ENCODE data around the gene RNASE11. TPM values are rescaled to one million over a fixed set of nuclear protein-coding genes. Genes with fewer than 3 reads are reported as not detected.

RNASE11 gene
- polyA plus RNA-seq, 2 of the 4 experiments (the other 2 are of a cell fraction), result not detected

GRCh38 chr14:20632448-20632830, 44.6 kb upstream of the RNASE11 start:
- ATAC-seq, result peak; percentile 19 to 45

GRCh38 chr14:20631880-20632389, 44.1 kb upstream of the RNASE11 start:
- Histone ChIP-seq H3K4me2 (peak overlapping the region; percentile 99), H3K4me1 (peaks cover 29% of the 10 kb centered on the region; the same call in 2 of the 3 replicates), H3K27ac (peak overlapping the region; percentile 12 to 61; a peak in 4 of 6 replicates), H3K4me3 (peak overlapping the region; percentile 62), H3K9me3 (peaks cover 4% of the 10 kb centered on the region; the same call in 1 of the 3 replicates)
- peak; percentile 63 to 69 for ATAC-seq
- ChIA-PET CTCF (interaction anchor here (0.5 to 4.6 kb wide), 13 partner anchors 16 to 339 kb away, joined by 3 to 30 read pairs (median 4); no protein-coding TSS in a partner anchor), POLR2A (interaction anchor here (0.9 to 2.9 kb wide), 6 partner anchors 18 to 289 kb away, joined by 3 to 22 read pairs (median 4); partner anchors contain the start of gene PARP2)
- under 1% methylated on average over 18 of the region's 18 CpGs for WGBS (ENCODE audit: missing lambda C conversion rate)
- TF ChIP-seq HOXB13 (CRISPR knock-in tag; IDR thresholded peaks at IDR 0.05; ENCODE audit: low read depth) (0 out of 2 replicates have a peak, but pooled peaks have one; percentile 28), MYC (IDR thresholded peaks at IDR 0.05; ENCODE audit: borderline replicate concordance, low read length) (no peak), RAD21 (conservative IDR thresholded peaks at IDR 0.05 in 1 of 2, IDR thresholded peaks at IDR 0.05 in 1 of 2) (no peak), ZC3H11A (IDR thresholded peaks at IDR 0.05) (no peak), JUN (IDR thresholded peaks at IDR 0.05) (0 out of 5 replicates have a peak, but pooled peaks of 1 of the 2 experiments have one; percentile 6), REST (IDR thresholded peaks at IDR 0.05) (peak; percentile 81), EHF (CRISPR knock-in tag; IDR thresholded peaks at IDR 0.05) (no peak), SMC3 (IDR thresholded peaks at IDR 0.05) (no peak), EHMT2 (IDR thresholded peaks at IDR 0.05; ENCODE audit: low read depth) (no peak)
- DNase-seq (ENCODE audit: low read depth in 1 of 2, low spot score in 1 of 2), result peak; percentile 71 to 83
- FAIRE-seq, result no peak

More at GRCh38 chr14:20632448-20632830, 44.6 kb upstream of the RNASE11 start:
- POLR2A ChIA-PET, result interaction anchor here (0.9 to 2.9 kb wide), 5 partner anchors 19 to 289 kb away, joined by 3 to 22 read pairs (median 4); partner anchors contain the start of gene PARP2
- H3K27ac ChIP-seq, result peak overlapping the region; percentile 1 to 61; a peak in 3 of 6 replicates
- H3K4me2 ChIP-seq, result peak overlapping the region; percentile 99
- H3K9me3 ChIP-seq, result peaks cover 4% of the 10 kb centered on the region; the same call in 1 of the 3 replicates
- WGBS (ENCODE audit: missing lambda C conversion rate), result under 1% methylated on average over 19 of the region's 19 CpGs
- TF ChIP-seq NPAS2 (CRISPR knock-in tag; IDR thresholded peaks at IDR 0.05; ENCODE audit: borderline replicate concordance) (no peak), EHMT2 (IDR thresholded peaks at IDR 0.05; ENCODE audit: low read depth) (no peak), RAD21 (conservative IDR thresholded peaks at IDR 0.05 in 1 of 2, IDR thresholded peaks at IDR 0.05 in 1 of 2) (no peak), GATA3 (IDR thresholded peaks at IDR 0.05; ENCODE audit: borderline replicate concordance) (no peak), CHD2 (IDR thresholded peaks at IDR 0.05; ENCODE audit: low read length, partially characterized antibody) (no peak), HEYL (CRISPR knock-in tag; IDR thresholded peaks at IDR 0.05) (no peak), ELK1 (IDR thresholded peaks at IDR 0.05; ENCODE audit: low read depth, low read length) (no peak), TP53 (CRISPR knock-in tag; IDR thresholded peaks at IDR 0.05) (no peak), FOXS1 (CRISPR knock-in tag; IDR thresholded peaks at IDR 0.05) (no peak), POLR2AphosphoS2 (conservative IDR thresholded peaks at IDR 0.05; ENCODE audit: low read length) (no peak)
- CTCF ChIA-PET, result interaction anchor here (0.8 to 4.6 kb wide), 11 partner anchors 15 to 339 kb away, joined by 3 to 30 read pairs (median 5); no protein-coding TSS in a partner anchor
- H3K4me3 ChIP-seq, result peak overlapping the region; percentile 62
- H3K4me1 ChIP-seq, result peaks cover 25% of the 10 kb centered on the region; the same call in 2 of the 3 replicates
- DNase-seq (ENCODE audit: low read depth in 1 of 2, low spot score in 1 of 2) (no peak), FAIRE-seq (no peak)

Measured in A549 (cell line).